SIG-M5 (cell line): ENCODE results near the gene FKBP14.
"Not testable (repeated sequence)": the region's sequence is repeated elsewhere in the genome, so short reads cannot be mapped to it uniquely, and the experiment has no call there.

Experiments
- DNase-seq: peaks from one replicate; lab custom pipeline; 2025; lab: John Stamatoyannopoulos, UW

Gene FKBP14

DNA sequence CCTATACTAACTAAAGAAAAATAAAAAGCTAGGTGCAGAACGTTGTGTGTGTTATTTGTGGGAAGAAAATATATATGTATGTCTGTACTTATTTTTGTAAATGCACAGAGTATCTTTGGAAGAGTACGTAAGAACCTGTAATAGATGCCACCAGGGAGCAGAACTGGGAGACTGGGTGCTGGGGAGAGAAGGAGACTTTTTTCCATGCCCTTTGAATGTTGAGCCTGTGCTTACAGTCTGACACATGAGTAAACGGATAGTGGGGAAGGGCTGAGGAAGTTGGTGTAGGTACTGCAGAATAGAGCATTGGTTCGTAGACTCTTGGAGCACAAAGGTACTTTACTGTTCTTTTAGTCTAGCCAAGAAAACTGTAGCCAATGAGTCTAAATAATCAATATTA lies 35.6 kb downstream of the FKBP14 start:
- DNase-seq = no peak

DNA sequence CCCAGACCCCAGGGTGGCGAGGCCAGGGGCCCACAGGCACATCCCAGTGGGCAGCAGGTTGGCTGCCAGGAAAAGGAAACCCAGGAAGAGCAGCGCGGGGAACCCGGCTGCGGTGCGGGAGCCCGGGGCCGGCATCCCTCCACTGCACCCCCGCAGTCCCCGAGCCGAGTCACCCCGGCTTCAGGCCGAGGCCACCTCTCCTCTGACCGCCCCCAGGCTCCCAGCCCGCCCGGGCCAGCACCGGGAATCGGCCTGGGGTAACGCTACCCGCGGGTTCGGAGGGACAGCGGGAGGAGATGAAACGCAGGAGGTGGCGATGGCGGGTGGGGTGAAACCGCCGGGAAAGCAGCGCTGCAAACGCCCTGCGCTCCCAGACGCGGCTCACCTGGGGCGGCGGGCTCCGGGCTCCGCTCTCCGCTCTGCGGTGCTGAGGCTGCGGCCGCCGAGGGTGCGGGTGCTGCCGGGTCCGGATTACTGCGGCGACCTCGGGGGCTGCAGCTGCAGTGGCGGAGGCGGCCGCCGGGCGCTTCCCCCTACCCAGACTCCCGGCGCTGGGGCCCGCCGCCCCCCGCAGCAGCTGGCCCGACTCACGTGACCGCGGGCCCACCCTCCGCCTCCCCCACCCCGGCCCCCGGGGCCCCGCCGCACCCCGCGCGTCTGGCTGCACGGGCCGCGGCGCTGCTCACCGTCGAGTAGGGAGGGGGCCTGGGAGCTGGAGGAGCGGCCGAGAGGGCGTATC lies 37.1 kb downstream of the FKBP14 start, which contains the start of gene SCRN1:
Gene SCRN1 (minus strand): TSS at position 545 of the 739 bp plus-strand sequence. CDS start 20,734 bp downstream, outside the sequence.
- DNase-seq = no peak

DNA sequence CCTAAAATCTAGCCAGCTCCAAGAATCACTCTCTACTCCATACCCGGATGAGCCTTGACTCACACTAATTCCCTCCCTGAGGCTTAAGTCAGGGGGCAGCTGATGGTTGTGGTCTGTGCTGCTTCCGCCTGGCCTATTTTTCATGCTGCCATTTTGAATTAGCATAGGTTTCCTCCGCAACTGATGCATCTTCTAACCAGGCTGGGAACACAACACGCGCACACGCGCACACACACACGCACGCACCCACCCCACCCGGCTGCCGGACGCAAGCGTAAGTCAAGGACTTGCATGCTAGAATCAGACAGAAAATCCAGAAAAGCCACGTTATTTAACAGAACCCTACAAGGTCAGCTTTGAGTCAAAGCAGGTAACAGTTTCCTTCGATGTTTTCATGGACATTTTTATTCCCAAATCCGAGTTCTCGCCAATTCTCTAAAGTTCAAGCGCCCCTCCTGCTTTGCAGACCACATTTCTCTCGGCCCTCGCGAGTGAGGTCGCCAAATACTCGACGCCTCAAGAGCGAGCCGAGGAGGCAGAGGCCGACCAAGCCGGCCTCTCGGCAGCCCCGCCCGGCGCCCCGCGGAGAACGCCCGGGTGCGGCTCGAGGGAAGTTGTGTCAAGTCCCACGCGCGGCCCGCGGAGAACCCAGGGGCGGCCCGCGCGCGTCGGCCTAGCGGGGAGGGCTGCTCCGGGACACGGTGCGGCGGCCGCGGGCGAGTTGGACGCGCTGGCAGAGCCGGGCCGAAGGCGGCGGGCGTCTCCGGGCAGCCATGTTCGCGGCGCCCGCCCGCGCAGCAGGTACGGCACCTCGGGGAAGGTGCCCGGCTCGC lies 37.9 kb downstream of the FKBP14 start:
- DNase-seq = no peak

DNA sequence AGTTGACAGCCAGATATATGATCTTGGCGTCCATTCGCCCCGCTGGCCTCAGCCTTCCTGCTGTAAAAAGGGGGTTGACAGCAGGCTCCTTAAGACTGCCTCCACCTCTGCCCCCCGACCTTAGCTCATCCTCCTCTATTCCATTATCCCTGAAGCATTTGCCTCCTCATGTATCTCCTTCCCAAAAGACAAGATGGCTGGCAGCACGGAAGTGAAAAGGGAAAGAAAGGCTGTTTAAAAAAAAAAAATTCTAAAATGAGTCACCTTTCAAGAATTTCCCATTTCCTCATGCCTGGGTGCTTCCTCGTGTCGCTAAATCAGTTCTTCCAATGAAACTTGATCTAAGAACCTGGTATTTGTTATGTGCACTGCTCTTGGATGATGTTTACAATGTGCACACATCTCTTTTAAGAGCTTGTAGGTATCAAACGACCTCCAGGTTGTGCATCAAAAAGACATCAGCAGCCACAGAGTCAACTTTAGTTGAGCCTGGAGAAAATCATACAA lies 38.6 kb downstream of the FKBP14 start:
- DNase-seq = no peak

DNA sequence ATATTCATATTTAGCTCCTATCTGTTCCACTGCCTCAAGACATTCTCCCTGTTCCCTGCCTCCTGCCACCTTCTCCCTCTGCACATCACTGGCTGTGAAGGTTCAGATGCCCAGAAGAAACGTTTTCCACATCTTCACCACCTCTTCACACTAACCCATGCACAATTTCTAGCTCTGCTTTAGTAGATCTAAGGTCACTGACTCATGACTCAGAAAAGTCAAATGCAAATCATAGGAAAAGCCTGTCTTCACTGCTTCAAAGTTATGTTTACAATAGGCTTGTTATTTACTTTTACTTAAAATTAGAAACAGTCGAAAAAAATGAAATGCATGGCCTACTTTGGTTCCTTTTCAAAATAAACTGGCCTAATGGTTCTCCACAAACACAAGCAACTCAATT lies 39.4 kb downstream of the FKBP14 start:
- no peak for DNase-seq

DNA sequence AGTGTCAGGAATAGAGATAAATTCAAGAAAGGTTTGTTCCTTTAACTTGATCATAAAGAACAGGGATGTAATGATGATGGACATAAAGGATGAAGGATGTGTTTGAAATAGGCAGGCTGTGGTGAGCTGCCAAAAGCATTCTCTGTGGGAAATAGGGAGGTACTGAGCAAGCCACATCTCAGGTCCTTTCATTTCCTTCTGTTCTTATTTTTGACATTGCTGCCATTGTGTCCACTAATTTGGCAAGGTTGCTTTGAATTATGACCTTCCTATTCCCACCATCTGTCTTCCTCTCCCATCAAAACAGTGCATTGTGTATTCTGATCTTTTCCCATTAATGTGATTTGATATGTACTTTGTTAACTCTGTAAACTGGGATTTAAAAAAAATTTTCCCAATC lies 46.4 kb downstream of the FKBP14 start:
- no peak for DNase-seq

DNA sequence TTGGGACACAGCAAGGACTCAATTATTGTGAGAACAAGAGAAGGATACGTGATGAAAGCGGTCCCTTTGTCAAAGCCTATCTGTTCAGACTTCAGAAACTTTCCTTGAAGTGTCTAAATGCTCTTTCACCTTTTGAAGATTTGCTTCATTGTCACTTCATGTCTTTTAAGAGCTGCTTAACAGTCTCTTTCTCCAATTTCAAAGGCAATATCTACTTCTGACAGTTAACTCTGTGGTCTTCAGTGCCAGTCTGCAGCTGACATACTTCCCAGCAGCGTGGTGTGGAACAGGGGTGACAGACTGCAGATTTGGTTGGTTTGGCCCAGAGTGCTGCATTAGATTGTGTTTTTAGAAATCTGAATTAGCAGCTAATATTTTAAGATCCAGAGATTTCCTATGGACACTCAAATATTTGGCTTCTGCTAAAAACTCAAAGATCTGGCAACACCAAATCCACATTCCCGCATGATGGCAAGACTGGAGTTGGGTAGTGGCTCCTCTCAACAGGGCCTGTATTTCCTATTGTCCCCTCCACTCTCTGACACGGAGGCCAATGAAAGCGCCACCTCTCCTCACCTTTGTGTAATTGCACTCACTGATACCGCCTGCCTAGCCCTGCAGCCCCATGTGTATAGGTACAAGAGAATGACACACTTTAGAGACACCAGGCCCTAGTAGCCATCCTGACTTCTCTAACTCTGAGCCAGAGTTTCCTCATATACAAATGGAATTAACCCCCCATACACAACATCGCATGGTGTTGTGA lies 48.4 kb downstream of the FKBP14 start:
- no peak for DNase-seq

DNA sequence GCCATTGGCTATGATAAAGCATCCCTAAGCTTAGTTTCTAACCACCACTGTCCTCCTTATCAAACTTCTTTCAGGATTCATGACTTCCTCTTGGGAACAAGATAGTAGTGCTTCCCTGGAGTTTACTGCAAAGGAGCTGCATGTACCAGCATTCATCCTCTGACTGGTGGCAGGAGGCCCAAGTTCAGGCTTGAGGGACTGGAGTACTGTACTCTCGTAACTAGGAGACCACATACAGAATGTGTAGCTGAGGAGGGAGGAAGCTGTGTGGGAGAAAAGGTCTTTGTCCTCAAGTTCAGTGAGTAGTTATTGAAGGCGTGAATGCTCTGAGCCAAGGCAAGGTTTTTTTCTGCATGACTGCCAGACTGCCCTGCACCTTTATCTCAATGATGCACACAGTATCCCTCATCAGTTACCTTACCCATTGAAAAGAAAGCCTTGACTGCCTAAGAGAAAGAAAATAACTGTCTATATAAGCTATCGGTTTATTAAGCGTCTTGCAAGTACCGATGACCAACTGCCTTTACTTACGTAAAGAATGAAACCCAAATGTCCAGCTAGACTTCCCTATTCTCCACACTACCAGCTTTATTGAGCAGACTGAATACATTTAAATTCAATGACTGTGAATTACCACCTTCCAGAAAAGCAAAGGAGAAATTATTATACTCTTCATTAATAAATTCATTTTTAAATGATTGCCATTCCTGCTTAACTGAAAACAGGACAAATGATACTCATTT lies 49.7 kb downstream of the FKBP14 start:
- no peak for DNase-seq

DNA sequence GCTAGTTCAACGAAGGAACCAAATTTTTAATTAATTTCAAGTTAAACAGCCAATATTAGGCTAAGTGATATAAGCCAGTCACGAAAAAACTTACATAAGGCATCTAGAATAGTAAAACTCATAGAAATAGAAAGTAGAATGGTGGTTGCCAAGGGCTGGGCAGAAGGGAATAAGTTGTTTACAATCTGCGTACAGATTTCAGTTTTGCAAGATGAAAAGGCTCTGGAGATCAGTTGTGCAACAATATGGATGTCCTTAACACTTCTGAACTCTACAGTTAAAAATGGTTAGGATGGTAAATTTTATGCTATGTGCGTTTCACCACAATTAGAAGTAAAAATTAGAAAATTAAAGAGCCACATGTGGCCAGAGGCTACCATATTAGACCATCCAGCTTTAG lies 50.2 kb downstream of the FKBP14 start:
- DNase-seq = no peak

DNA sequence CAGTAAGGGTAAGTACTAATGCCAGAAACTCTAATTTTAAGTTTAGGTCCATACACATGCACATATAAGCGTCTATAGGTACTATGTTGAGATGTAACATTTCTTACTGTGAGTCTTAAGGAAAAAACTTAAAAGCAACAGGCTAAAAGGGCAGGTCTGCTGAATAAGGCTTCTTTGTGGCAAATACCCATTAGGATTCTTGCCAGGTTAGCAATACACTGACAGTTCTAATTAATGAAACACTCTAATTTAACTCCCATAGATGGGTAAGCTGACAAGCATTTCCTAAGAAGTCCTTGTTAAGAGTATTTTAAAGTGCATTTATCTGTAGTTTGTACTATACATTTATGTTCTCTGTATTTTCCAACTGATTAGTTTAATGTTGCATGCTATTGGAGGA lies 50.9 kb downstream of the FKBP14 start:
- DNase-seq = no peak

DNA sequence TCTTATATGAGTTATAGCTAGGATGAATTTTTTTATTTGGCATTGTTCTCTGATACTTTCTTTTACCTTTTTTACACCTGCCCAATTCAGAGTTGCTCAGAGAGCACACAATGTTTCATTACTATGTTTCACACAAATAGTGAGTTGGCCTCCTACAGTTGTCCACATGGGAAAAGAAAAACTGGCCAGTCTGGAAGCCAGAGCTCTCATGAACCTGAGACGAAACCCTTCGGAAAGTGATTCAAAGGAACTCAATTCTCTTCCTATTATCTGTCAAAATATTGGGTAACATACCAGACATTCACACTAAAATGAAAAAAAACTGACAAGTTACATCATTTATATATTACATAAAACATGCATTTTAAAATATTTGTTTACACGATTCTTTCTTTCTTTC lies 52.2 kb downstream of the FKBP14 start:
- DNase-seq = no peak

DNA sequence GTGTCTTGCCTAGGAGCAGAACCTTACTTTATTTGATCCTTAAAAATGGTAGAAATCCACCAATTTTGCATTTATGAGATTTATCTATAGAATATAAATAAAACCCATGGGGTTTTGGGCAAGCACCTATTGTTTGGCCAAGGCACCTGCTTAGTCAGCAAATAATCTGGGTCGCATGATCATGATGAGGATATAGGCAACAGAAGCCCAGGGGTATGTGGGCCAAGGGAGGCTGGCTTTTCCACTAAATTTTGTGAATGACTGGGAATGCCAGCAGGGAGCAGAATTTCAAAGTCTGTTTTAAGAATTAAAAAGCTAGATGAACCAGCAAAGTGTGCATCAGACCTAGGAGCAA lies 54.2 kb downstream of the FKBP14 start:
- DNase-seq = no peak

DNA sequence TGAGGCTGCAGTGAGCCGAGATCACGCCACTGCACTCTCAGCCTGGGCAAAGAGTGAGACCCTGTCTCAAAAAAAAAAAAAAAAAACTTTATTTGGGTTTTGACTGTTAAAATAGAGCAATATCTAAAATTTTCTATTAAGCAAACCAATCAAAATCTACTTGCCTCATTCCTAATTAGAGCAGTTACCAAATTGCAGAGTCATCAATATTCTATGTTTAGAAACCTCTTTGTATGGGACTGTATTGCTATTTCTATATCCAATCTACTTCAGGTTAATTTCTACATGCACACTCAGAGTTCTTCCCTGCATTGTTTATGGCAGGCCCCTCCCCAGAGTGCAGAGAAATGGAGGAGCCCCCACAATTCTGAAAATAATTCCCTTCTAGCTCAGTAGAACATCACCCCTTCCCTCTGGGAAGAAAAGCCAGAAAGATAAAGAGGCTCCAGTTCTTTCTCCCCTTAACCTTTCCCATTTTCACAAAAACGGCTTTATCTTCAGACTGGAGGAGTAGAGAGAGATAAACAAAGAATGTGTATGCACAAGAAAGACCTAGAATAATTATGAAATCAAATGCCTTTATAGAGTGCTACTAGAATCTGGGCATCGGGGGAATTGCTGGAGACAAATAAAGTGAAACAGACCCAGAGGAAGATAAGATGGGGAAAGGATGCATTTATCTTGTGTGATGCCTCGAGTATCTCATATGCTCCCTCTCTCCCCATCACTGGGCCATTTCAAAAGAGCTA lies 54.8 kb downstream of the FKBP14 start:
- DNase-seq = no peak

DNA sequence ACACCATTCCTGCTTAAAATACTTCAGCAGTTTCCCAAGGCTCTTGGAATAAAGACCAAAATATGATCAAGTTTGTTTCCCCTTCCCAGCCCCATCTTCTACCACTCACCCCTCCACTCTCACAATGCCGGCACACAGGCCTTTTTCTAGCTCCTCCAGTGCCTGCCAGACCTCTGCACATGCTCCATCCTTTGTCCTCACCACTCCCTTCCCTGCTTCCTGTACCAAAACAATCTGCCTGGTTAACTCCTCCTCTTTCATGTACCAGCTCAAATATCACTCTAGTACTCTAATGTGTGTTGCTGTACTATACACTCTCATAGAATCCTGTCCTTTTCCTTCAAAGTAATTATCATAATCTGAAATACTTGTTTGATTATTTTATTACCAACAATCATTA lies 56.3 kb downstream of the FKBP14 start:
- DNase-seq = no peak

DNA sequence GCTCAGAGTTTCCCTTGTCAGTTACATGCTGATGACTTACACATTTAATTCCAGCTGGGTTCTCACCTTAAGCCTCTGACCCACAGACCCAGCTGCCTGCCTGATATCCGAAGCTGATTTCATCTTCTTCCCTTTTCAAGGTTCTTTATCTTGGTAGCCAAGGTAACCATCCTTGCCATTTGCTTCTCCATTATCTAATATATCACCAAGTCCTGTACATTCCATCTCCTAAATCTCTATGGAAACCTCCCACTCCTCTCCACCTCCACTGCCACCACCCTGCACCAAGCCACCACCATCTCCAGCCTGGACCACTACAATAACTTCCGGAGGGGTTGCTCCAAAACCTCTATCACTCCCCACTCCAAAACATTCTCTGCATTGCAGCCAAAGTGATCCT lies 56.8 kb downstream of the FKBP14 start:
- no peak for DNase-seq

DNA sequence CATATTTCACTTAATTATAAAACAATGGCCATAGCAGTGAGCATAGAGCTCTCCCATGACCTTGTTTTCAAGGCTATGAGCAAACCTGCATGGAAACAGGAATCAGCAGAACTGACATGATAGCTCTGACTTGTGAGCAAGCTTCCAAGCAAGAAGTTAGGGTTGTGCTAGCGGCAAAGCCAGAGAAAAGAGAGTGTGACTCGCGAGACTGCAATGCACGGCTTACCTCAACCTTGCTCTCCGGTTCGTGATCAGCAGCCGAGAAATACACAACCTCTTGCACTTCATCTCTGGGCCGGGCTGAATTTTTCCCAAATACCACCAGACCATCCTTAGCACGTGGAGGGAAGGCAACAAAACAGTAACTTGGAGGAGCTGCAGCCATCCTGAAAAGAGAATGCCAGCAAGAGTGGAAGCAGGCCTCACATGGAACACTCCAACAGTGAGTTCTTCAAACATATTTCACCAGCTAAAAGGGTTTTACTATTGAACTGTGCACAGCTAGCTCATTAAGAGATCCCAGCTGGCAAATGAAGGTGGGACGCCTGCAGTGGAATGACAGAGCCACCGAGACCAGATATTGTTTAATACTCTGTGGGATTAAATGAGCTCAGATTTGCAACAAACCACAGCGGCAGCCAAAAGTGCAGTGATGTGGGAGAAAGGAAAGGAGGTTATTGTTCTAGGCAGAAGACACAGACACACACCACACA lies 57.7 kb downstream of the FKBP14 start:
- DNase-seq = no peak

DNA sequence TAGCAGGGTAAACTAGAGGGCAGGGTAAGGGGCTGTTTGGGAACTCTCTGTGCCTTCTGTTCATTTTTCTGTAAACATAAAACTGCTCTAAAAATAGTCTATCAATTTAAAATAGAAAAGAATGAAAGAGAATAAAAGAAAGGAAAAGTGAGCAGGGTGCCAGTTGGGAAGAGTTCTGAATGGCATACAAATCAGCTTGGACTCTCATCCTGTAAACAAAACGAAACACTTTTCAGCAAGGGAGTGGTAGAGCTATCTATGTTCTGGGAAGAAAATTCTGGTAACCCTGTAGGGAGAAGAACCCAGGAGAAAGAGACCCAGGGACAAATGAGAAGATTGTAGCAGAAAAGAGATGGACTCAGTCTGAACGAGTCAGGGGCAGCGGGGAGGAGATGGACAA lies 61.5 kb downstream of the FKBP14 start:
- DNase-seq = no peak

DNA sequence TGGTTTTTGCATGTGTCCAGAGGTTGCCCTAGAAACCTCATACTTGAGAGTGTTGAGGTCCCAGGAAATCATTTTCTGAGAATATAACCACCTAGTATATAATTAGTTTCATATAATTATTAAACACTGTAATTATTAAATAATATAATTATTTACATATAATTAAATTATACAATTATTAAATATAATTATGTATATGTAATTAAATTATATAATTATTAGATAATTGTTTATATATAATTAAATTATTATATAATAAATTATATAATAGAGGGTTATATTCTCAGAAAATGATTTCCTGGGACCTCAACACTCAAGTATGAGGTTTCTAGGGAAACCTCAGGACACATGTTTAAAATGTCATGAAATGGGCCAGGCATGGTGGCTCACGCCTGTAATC lies 64.5 kb downstream of the FKBP14 start:
- no peak for DNase-seq

DNA sequence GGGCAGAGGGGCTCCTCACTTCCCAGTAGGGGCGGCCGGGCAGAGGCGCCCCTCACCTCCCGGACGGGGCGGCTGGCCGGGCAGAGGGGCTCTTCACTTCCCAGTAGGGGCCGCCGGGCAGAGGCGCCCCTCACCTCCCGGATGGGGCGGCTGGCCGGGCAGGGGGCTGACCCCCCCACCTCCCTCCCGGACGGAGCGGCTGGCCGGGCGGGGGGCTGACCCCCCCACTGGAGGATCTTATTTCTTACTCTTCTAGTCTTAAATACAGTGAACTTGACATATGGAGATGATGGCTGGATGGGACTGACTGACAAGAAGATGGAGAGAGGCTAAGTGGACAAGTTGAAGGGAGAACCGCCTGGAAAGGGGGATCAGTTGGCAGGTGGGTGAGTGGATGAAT lies 64.9 kb downstream of the FKBP14 start:
- DNase-seq = not testable (repeated sequence)
